Keratinocyte (primary cell): ENCODE measurements around the gene TRA2A.

Experiments
- EZH2 ChIP-seq: IDR thresholded peaks from one replicate; pipeline ENCODE4 v1.6.1; 2012; ENCODE audit warnings: inconsistent platforms, mild to moderate bottlenecking, low read length, moderate library complexity
- TF ChIP-seq, protein P1 (sequence below), 3 experiments: IDR thresholded peaks in 1 of 3; conservative IDR thresholded peaks in 1 of 3; optimal IDR thresholded peaks in 1 of 3; 2 replicates in 2 of 3; 3 replicates in 1 of 3; pipeline versions ENCODE3 to v1.5.1; 2011; ENCODE audit warnings: low read length in 3 of 3, mild to moderate bottlenecking in 3 of 3, moderate library complexity in 2 of 3, control low read depth in 1 of 3, inconsistent platforms in 1 of 3; ENCODE audit not compliant: insufficient read depth in 2 of 3; ENCODE audit errors: extremely low read depth in 1 of 3

DNA sequence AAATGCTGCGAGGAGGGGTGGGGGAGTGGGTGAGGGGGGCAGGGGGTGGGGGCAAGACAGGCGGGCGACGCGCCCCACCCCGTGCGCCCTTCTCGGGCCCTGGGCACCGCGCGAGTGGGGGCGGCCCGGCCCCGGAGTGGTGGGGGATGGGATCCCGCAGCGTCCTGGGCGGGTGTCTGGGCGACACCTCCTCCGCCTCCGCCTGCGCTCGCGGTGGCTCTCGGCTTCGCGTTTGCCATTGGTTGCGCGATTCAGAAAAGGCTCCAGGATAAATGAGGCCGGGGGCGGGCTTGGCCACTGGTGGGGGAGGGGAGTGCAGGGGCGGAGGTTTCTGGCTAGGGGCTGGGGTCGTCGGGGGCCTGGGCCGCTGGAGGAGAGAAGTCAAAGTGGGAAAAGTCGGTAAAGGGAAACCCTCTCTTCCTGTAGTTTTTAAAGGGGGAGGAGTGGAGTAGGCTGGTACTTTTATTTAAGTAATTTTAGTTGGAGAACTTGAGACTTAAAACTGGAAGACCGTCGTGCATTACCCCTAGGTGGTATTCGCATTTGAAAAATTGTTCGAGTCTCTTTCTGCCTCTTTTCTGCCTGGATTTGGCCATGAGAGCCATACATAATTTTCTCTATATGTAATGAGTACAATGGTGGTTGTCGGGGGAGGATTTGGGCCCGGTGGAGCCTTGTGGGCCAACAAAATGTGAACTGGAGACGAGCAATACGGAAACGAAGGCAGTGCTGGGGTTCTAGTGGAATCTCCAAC lies 60.5 kb downstream of the TRA2A start:
- TF ChIP-seq EZH2 = no peak
- TF ChIP-seq, protein P1, sequence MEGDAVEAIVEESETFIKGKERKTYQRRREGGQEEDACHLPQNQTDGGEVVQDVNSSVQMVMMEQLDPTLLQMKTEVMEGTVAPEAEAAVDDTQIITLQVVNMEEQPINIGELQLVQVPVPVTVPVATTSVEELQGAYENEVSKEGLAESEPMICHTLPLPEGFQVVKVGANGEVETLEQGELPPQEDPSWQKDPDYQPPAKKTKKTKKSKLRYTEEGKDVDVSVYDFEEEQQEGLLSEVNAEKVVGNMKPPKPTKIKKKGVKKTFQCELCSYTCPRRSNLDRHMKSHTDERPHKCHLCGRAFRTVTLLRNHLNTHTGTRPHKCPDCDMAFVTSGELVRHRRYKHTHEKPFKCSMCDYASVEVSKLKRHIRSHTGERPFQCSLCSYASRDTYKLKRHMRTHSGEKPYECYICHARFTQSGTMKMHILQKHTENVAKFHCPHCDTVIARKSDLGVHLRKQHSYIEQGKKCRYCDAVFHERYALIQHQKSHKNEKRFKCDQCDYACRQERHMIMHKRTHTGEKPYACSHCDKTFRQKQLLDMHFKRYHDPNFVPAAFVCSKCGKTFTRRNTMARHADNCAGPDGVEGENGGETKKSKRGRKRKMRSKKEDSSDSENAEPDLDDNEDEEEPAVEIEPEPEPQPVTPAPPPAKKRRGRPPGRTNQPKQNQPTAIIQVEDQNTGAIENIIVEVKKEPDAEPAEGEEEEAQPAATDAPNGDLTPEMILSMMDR (optimal IDR thresholded peaks at IDR 0.05 in 1 of 3, IDR thresholded peaks at IDR 0.05 in 1 of 3, conservative IDR thresholded peaks at IDR 0.05 in 1 of 3; ENCODE audit: extremely low read depth in 1 of 3, insufficient read depth in 2 of 3, low read length in 3 of 3) = no peak
